AG09309 (cell line): ENCODE results near the gene MAGEA2B.
"Not testable (repeated sequence)": the region's sequence is repeated elsewhere in the genome, so short reads cannot be mapped to it uniquely, and the experiment has no call there.

ENCODE experiments used
- DNase-seq: peaks from one replicate; pipeline ENCODE4 v3.0.0-alpha.2; 2010; ENCODE audit warnings: low read depth
- H3K4me3 ChIP-seq: 2 replicates; pipeline ENCODE4 v1.5.1; 2011; ENCODE audit warnings: mild to moderate bottlenecking, low read depth, low read length, moderate library complexity; ENCODE audit not compliant: control insufficient read depth

The MAGEA2B gene

GRCh38 chrX:152766562-152766961, 52.1 kb downstream of the MAGEA2B start:
- DNase-seq, H3K4me3 ChIP-seq: not testable (repeated sequence)
